Measurements from ENCODE around the gene LRFN2.

DNA sequence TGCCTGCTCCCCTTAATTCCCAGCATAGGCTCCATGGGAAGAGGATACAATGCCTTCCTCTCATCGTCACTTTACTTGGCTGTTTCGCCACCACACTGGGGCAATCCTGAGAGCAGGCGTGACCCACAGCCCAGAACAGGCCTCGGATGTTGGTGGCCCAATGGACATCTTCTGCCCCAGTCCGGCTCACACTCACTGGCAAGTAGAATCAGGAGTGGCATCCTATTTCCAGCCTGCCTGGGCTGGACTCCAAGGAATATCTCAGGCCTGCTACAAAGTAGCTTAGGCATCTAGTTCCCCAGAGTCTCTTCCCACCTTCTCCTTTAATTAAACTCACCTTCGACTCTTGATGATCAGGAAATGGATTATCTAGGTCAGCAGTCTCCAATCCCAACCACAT lies 110.5 kb downstream of the LRFN2 start:
- TF ChIP-seq CTCF (IDR thresholded peaks at IDR 0.05; ENCODE audit: insufficient read depth, low read depth, low read length) (no peak), EZH2 (IDR thresholded peaks at IDR 0.05; ENCODE audit: insufficient read depth, low read length) (no peak)

Data from astrocyte (in vitro differentiated cells and primary cell).